ENCODE measurements around the gene GLB1L.

GLB1L gene

DNA sequence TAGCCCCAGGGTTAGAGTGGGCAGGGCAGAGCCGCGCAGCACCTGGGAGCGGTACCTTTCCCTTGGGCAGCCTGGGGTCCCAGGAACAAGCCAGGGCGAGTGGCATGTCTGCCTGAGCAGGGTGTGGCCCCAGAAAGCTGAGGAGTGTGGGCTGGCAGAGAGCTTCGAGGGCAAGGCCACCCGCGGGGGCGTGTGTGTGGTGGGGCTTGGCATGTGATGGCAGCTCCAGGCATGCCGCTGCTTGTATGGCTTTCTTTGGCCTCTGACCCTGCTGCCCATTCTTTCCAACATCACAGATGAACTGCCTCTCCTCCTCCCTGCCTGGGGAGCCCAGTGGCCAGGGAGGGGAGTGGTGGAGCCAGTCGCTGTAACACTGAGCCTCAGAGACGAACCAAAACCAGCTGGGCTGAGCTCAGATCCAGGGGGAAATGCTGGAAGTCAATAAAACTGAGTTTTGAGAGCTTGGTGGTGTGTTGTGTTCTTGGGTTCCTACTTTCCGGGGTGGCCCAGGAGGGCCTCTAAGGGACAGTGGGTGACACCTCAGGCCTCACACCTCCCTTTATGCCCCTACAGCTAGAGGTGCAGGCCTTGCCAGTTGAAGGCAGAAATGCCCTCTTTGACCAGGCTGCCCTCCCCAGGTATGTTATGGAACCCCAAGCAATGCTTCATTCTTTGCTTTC lies 41.3 kb upstream of the GLB1L start:
- DNase-seq (ENCODE audit: insufficient read length, low spot score) (no peak), FAIRE-seq (no peak)
- TF ChIP-seq POLR2A (IDR thresholded peaks at IDR 0.05; ENCODE audit: low read depth, low read length), result no peak

DNA sequence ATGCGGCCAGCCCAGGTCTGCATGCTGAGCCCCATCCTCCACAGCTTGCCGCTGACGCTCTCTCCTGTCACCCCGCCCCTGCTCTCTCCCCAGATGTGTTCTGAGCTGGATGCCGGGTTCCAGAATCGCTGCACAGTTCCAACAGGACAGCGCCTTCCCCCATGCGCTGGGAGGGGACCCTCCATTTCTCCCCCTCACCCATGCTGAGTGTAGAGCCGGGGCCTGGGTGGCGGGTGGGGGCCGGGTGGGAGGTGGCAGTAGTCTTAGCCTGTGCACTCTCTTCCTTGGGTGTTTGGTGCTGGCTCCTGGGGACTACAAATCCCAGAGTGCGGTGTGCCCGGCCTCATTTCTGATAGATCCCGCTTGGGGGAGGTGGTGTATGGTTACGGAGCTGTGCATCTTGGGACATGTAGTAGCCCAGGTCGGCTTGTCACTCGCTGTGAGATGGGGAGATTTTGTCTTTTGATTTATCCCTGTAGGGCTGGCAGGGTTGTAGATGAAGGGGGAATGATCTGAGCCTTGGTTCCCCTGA lies 40.7 kb upstream of the GLB1L start:
- TF ChIP-seq POLR2A (IDR thresholded peaks at IDR 0.05; ENCODE audit: low read depth, low read length), result no peak
- FAIRE-seq (no peak), DNase-seq (ENCODE audit: insufficient read length, low spot score) (no peak)

DNA sequence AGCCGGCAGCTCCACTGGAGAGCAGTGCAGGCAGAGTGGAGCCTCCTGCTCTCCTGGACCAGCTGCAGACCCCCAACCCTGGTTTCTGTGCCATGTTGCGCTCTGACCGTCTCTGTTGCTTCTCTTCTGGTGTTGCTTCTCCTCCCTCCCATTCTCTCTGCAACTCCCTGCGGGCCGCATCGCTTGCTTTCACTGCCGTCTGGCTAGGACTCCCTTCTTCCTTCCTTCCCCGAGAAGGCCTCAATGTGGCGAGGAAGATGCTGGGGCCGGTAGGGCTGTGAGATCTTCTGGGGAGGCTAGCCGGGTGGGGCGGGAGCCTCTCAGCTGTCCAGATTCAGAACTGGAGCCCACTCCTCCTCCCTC lies 40.1 kb upstream of the GLB1L start:
- TF ChIP-seq POLR2A (IDR thresholded peaks at IDR 0.05; ENCODE audit: low read depth, low read length), result no peak
- FAIRE-seq (no peak), DNase-seq (ENCODE audit: insufficient read length, low spot score) (no peak)

DNA sequence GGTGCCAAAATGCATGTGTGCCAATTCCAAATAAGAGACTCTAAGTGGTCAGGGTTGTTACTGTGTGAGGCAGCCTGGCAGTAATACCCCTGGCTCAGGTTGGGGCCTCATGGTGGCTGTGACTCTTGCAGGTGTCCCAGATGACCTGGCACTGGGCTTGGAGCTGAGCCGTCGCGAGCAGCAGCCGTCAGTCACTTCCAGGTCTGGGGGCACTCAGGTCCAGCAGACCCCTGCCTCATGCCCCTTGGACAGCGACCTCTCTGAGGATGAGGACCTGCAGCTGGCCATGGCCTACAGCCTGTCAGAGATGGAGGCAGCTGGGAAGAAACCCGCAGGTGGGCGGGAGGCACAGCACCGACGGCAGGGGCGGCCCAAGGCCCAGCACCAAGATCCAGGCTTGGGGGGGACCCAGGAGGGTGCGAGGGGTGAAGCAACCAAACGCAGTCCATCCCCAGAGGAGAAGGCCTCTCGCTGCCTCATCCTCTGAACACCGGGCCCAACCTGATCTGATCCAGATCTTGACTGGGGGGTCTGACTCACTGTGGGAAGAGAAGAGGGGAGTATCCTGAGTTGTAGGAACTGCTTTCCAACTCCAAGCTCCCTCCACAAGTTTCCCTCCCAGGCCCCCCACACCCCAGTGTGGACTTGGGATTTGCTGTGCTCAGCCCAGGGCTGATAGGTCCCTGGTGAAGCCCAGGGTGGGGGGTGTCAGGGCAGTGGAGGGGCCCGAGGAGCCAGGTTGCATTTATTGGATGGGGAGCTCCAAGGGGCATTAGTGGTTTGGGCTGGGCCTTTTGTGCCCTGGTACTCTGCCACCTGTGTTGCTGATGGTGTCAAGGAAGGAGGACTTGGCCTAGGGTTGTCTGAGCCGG lies 39.5 kb upstream of the GLB1L start:
- FAIRE-seq (no peak), DNase-seq (ENCODE audit: insufficient read length, low spot score) (no peak)
- TF ChIP-seq POLR2A (IDR thresholded peaks at IDR 0.05; ENCODE audit: low read depth, low read length), result no peak

DNA sequence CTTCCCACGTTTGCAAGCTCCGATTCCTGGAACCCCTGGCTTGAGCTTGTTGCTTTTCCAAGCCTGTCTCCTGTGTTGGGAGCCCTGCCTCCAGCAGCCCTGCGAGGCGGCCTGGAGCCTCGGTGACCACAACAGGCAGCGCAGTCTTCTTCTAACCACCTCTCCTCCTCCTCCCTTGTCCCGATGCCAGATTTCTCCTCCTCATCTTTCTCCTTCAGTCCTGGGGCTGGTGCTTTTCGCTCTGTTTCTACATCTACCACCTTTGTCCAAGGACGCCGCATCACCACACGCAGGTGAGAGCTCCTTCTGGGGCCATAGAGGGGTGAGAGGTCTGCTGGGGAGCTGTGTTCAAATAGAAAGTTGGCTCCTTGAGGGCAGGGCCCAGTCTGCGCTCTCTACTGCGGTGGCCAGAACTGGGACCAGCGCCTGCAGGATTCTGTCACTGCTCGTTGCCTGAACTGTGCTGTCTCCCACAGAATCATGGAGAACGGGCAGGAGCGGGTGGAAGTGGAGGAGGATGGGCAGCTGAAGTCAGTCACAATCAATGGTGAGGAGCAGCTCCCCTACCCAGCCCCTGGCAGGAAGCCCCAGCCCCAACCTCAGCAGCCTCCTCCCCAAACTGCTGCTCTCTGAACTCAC lies 37.8 kb upstream of the GLB1L start:
- no peak for FAIRE-seq
- no peak for TF ChIP-seq POLR2A (IDR thresholded peaks at IDR 0.05; ENCODE audit: low read depth, low read length)

DNA sequence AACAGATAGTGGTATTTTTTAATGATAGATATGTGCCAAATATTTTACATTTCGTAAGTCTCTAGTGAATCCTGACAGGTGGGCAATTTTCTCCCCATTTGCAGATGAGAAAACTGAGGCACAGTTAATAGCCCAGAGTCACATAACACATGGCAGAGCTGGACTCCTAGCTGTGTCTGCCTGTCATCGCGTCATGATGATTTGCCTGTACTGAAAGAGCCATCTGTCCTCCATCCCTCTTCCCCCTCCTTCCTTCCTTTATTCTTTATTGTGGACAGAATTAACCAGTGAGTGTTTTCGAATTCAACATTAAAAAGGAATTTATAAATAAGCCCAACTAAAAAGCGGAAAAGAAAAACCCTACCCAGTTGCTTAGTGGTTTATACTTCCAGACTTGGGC lies 37.1 kb upstream of the GLB1L start:
- FAIRE-seq, result no peak
- no peak for DNase-seq (ENCODE audit: insufficient read length, low spot score)

More for the DNA sequence above, 37.8 kb upstream of the GLB1L start:
- no peak for DNase-seq (ENCODE audit: insufficient read length, low spot score)

DNA sequence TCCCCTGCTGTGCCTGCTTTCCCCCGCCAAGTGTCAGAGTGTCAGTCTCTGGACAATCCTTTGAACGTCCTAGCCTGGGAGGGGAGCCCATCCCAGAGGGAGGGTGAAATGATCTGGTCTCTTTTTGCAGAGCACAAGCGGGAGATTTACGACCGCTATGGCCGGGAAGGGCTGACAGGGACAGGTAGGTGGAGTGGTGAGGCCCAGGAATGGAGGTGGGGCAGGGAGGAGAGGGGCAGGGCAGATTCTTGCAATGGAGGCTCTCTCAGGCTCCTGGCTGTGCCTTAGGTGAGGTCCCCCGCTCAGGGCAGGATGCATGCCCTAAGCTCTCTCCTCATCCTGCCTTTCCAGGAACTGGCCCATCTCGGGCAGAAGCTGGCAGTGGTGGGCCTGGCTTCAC lies 36.3 kb upstream of the GLB1L start:
- TF ChIP-seq POLR2A (IDR thresholded peaks at IDR 0.05; ENCODE audit: low read depth, low read length), result no peak
- FAIRE-seq (no peak), DNase-seq (ENCODE audit: insufficient read length, low spot score) (no peak)

More for the DNA sequence above, 37.1 kb upstream of the GLB1L start:
- no peak for TF ChIP-seq POLR2A (IDR thresholded peaks at IDR 0.05; ENCODE audit: low read depth, low read length)

DNA sequence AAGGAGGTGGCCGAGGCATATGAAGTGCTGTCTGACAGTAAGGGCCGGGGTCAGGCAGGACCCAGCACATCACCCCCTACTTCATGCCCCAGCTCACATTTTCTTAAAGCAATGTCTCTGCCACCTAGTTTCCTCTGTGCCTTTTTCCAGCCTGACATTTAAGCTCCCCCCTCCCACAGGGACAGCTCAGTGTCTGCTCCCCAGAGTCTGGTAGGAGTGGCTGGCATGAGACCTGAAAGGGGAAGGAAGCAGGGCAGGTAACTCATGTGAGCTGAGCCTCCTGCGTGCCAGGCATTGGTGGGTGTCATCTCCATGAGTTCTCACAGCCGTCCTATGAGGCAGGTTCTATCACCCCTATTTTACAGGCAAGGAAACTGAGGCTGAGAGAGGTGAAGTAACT lies 35.4 kb upstream of the GLB1L start:
- FAIRE-seq, result no peak
- TF ChIP-seq POLR2A (IDR thresholded peaks at IDR 0.05; ENCODE audit: low read depth, low read length), result no peak
- DNase-seq (ENCODE audit: insufficient read length, low spot score), result no peak

DNA sequence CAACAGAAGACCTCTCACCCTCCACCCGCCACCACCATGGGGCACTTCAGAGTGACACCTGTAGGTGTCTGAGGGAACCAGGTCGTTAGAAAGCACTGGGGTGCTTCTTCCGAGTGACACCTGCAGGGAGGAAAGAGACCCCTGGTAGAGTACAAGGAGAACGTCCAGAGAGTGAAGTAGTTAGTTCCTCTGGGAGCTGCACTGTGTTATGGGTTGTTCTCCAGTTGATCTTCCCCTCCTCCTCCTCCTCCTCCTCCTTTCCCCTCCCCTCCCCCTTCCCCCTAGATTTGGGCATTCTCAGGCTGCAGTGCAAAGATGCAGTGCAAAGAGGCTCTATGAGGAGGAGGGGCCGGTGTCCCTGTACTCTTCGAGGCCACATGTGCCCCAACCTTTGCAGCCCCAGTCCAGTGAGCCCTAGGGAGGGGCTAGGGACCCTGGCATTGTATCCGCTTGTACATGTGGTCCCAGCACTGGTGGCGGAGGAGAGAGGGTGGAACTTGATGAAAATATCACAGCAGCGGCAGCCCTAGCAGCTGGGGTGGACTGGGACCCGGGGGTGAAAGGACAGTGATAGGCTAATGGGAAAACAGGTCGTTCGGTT lies 34.8 kb upstream of the GLB1L start:
- 0 out of 2 replicates have a peak, but pooled peaks have one; percentile 3 for TF ChIP-seq POLR2A (IDR thresholded peaks at IDR 0.05; ENCODE audit: low read depth, low read length)
- FAIRE-seq (no peak), DNase-seq (ENCODE audit: insufficient read length, low spot score) (no peak)

DNA sequence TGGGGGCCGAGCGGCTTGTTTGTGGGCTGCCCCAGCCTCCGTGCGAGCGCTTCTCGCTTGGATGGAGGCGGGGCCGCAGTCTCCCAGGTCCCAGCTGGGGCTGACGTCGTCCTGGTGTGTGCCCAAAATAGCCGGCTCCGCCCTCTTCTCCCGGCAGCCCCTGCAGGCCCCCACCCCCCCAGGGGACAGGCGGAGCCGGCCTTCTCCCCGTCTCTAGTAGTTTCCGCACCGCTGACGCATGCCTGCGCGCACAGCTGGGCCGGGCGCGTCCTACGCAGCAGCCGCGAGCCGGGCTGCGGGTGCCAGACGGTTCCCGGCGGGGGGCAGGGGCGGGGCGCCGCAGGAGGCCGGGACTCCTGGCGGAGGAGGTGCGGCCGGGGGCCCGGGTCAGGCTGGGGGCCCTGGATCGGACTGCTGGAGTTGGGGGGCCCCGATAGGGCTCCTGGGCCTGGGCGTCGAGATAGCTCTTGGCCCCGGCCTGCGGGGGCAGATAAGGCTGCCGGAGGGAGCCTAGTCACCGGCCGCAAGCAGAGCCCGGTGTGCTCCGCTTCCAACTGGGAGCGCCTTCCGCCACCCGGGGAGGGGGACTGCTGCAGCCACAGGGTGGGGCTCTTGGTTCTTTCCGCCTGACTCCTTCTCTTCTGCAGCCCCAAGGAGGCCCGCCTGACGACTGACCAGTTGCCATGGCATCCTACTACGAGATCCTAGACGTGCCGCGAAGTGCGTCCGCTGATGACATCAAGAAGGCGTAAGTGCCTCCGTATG lies 34.1 kb upstream of the GLB1L start, which contains the start of gene DNAJB2:
Gene DNAJB2 (plus strand): TSS at position 216 of the 765 bp plus-strand sequence. CDS start 468 bp downstream, at position 684.
- FAIRE-seq (no peak), DNase-seq (ENCODE audit: insufficient read length, low spot score) (peak; percentile 95)
- TF ChIP-seq POLR2A (IDR thresholded peaks at IDR 0.05; ENCODE audit: low read depth, low read length), result peak; percentile 78

DNA sequence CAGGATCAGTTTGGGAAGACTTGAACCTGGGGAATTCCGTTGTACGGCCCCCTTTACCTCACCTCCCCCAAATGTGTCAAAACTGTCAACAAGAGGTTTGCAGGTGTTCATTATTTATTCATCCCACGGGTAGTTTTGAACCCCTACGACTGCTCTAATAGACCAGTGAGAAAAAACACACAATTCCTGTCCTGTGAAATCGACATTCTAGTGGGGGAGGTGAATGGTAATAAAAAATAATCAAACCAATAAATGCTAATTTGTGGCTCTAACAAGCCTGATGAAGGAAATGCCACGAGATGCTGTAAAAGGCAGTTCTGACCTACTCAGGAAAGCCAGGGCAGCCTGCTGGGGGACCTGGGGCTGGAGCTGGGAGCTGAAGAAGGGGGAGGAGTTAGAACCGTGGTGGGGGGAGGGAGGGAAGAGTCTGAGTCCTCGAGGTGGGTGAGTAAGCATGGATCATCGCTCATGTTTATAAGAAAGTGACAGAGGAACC lies 33.5 kb upstream of the GLB1L start:
- FAIRE-seq, result peak; percentile 62
- TF ChIP-seq POLR2A (IDR thresholded peaks at IDR 0.05; ENCODE audit: low read depth, low read length), result no peak
- no peak for DNase-seq (ENCODE audit: insufficient read length, low spot score)

DNA sequence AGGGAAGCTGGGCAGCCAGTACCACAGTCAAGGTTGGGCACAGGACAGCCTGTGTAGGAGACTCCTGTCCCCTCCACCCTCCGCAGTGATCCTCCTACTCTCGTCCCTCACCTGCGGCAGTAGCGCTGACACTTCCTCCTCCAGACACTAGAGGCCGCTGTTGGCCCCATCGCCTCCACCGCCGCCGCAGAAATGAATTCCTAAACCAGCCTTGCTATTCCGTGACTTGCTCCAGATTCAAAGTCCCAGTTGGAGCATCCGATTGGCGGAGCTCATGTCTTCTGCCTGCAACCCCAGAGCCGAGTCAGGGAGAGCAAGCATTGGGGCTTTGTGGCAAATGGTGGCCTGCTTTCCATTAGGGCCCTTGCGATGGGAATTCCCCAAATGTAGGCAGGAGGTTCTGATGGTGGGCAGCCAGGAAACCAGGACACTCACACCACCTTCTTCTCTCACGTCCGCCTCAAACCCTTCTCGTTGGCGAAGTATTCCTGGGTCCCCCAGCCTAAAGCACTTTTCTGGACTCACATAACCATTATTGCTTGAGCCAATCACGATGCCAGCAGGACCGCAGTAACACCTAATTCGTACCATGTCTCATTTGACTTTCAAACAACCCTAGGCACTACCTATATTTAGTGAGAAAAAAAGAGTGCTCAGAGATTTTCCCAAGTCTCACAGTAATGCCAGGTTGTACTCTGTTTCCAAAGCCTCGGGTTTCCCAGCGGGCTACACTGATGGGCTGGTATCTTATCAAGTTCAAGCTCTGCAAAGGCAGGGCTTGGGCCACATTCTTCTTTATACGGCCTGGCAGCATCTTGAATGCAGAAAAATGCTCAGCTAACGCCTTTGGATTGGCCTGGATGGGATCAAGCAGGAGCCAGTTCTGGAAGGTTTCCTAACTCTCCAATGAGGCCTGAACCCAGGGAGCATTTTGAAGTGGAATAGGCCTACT lies 32.7 kb upstream of the GLB1L start:
- TF ChIP-seq POLR2A (IDR thresholded peaks at IDR 0.05; ENCODE audit: low read depth, low read length), result no peak
- FAIRE-seq, result no peak
- no peak for DNase-seq (ENCODE audit: insufficient read length, low spot score)
